ENCODE measurements around the gene SHH.
"Not testable (repeated sequence)": the region's sequence is repeated elsewhere in the genome, so short reads cannot be mapped to it uniquely, and the experiment has no call there.

The SHH gene

DNA sequence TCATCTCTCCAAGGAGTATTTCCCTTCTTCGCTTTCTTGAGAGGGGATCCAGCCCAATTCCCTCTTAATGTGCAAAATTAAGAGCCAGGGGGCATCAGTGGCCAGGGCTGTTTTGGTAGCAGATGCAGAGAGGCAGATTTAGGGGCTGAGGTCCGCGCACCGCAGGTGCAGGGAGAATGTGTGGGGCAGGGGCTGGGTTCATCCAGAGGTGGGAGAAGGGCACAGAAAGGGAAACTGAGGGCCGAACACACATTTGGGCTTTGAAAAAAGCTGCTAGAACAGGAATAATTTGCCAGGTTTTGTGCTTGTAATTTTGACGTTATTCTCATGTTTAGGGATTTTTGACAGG is 6.5 kb upstream of the SHH start:
- no peak for TF ChIP-seq POLR2A (IDR thresholded peaks at IDR 0.05; ENCODE audit: low read depth, low read length)
- FAIRE-seq (no peak), DNase-seq (ENCODE audit: insufficient read length, low spot score) (no peak)

DNA sequence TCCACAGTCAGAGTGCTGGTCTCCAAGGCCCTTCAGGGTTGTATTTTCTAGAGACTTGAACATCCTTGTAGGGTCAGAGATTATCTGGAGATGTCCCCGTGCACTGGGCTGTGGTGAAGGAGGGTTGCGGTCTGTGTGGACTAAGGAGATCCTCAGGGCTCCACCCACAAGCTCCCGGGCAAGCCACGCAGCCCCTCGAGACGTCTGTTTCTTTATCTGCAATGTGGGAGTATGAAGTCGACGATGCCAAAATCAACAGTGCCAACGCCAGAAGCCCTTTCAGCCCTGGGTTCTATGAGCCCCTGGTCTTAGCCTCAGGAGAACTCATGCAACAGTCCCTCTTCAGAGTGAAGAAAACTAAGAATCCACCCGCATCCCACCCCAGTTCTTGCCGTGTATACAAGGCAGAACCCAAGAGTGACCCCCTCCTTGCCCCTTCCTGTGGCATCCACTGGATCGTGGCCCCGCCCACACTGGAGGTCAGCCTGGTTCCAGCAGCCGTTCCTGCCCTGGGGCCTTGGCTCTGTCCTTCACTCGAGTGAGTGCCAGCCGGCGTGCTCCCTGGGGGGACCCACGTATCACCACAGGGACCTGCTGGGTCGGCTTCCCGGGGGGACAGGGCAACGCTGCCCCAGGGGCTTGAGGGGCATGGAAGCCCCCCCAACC is 6.0 kb upstream of the SHH start:
- no peak for FAIRE-seq

DNA sequence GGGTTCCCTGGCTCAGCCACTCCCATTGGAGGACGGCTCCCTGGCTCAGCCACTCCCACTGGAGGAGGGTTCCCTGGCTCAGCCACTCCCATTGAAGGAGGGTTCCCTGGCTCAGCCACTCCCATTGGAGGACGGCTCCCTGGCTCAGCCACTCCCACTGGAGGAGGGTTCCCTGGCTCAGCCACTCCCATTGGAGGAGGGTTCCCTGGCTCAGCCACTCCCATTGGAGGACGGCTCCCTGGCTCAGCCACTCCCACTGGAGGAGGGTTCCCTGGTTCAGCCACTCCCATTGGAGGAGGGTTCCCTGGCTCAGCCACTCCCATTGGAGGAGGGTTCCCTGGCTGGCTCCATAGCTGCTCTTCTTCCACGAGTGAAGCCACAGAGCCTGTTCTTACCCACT is 5.3 kb upstream of the SHH start:
- FAIRE-seq; DNase-seq (ENCODE audit: insufficient read length, low spot score): not testable (repeated sequence)

More for the DNA sequence above, 6.0 kb upstream of the SHH start:
- TF ChIP-seq POLR2A (IDR thresholded peaks at IDR 0.05; ENCODE audit: low read depth, low read length) = no peak
- DNase-seq (ENCODE audit: insufficient read length, low spot score) = no peak

DNA sequence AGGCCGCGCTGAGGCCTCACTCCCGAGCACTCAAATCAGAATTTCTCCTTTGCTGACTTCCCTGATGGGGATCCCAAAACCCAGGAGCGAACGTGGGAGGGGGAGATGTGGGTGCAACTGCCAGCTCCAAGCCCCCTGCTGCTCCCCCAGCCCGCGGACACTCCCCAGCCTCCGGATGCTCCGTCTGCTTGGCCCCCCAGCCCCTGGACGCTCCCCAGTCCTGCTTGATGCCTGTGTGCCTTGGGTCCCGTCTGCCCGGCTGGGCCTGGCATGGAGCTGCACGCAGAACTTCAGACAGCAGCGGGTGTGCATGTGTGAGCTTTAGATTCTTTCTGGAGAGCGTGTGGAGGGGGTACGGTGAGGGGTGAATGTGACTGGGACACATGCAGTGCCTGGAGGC is 4.7 kb upstream of the SHH start:
- no peak for DNase-seq (ENCODE audit: insufficient read length, low spot score)
- TF ChIP-seq POLR2A (IDR thresholded peaks at IDR 0.05; ENCODE audit: low read depth, low read length) = no peak
- FAIRE-seq = no peak

DNA sequence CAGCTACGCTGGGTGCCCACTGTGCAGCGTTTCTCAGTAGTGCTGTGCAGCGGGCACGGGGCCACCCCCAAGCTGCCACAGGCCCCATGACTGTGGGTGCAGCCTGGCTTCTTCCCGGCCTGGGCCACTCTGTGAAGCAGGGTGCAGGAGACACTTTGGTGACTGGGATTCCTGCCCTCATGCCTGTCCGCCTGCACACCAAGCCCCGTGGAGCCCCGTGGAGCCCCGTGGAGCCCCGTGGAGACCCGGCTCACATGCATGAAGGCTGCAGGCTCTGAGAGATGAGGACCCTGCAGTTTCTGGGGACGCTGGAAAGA is 3.9 kb upstream of the SHH start:
- FAIRE-seq (no peak), DNase-seq (ENCODE audit: insufficient read length, low spot score) (no peak)
- TF ChIP-seq POLR2A (IDR thresholded peaks at IDR 0.05; ENCODE audit: low read depth, low read length) = no peak

DNA sequence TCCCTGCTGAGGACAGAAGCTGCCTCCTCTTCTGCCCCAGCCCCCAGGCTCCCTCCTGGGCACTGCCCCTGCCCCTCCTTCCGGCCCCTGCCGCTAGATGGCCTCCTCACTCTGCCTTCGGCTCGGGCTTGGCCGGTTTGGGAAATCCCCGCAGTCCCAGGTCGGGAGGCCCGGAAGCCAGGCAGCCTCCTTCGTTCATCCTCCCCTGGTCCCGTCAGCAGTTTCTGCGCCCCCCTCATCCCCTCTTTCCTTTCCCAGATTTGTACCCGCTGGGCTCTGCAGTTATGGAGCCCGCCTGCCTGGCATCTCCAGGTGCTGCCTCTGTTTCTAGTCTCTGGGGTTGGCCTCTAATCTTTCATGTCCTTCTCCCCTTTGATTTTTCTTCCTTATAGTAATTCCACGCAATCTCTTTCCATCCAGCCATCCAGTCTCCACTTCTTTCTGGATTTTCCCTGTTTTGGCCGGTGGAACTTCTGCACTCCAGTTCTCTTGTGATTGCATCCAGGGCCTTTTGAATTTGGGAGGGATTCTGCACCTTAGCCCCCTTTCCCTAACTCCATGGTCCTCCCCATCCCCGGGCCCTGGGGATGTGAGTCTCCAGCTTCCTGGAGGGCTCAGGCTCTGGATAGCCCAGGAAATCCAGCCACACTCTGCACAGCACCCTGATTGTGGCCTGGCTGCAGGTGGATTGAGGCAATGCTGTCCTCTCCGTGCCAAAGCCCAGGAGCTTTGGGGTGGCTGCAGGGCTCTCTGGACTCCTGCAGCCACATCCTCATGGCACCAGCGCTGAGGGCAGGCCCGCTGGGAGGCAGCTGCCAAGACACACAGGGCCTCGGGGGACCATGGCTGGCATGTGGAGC is 3.3 kb upstream of the SHH start:
- DNase-seq (ENCODE audit: insufficient read length, low spot score) (peak; percentile 93), FAIRE-seq (no peak)
- no peak for TF ChIP-seq POLR2A (IDR thresholded peaks at IDR 0.05; ENCODE audit: low read depth, low read length)

DNA sequence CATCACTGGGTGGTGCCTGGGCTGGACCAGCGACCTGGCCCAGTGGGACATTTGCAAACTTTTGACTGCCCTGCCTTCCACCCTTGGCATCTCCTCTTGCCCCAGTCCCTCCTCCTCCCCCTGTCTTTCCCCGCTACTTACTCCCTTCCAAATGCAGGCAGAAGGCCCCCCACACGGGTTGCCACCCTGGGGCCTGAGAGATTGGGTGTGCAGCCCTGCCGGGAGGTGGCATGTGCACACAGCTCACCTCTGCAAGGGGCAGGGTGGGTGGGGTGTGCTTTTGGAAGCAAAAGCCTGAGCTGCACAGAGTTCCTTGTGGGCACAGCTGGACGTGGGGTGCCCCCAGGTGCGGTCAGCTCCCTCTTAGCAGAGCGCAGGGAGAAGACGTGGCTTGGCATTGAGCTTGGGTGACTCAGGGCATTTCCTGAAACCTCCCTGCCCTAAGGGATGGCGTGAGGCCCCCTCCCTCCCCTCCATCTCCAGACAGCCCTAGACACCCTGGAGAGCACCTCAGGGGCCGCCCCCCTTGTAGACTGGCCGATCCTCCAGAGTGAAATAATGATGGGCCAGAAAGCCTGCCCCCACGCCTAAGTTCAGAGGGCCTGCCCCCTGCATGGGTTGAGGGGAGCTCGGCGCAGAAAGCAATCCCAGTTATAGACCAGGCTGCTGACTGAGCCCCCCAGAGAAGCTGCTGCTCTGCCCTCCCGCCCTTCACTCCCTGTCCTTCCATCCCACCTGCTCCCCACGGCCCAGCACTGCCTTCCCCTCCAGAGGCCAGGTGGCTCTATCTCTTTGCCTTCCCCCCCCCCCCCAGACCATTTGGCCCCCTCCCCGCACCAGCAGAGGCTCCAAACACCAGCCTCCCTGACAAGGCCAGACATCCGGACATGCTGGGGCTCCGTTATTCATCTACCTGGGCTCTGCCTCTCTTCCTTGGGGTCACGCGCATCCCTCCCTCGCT is 2.3 kb upstream of the SHH start:
- FAIRE-seq = no peak
- peak; percentile 71 for DNase-seq (ENCODE audit: insufficient read length, low spot score)
- TF ChIP-seq POLR2A (IDR thresholded peaks at IDR 0.05; ENCODE audit: low read depth, low read length) = no peak

DNA sequence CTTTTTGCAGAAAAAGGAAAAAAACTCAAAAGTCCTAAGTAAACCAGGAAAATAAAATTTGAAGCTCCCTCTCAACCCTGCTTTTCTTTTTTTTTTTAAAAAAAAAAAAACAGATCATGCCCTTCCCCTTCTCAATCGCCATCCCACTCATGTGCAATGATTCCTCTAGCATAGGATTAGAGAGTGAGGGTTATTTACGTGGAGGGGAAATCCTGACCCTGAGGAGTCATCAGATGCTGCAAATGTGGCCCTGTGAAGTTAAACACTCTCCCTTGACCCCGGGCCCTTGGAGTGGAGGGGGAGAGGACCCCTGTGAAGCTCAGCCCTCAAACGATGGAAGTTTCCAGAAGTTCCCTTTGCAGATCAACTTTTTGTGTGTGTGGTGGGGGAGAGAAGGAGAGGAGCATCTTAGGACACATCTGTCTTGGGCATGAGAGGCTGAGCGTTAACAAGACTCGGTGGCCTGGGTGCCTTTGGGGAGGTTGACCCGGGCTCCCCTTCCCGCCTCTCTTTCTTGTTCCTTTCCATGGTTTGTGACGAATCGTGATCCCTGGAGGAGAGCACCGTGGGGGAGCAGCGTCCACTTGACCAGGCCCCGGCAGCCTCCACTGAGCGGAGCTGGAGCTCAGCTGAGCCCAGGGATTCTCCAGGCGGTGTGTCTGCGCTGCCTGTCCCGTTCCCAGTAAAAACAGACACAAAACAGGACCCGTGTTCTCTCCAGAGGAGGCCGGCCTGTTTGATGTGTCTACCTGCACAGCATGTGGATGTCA is 1.5 kb upstream of the SHH start:
- no peak for TF ChIP-seq POLR2A (IDR thresholded peaks at IDR 0.05; ENCODE audit: low read depth, low read length)
- FAIRE-seq = no peak
- DNase-seq (ENCODE audit: insufficient read length, low spot score) = no peak

DNA sequence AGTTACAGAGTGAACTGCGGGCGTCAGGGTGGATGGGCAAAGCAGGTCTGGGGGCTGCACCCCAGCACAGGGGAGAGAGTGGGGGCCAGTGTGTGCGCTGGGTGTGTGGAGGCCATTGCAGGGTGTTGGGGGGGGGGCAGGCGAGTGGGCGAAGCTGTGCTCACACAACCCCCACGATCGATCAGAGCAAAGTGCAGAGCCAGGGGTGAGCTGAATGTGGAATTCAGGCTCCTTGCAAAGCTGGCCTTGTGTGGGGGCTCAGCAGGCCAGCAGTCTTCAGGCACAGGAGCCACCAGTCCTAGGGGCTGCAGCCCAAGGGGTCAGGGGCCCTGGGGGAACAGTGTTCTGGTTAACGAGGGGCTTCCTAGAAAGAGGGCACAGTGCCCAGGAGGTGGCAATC is 862 bp upstream of the SHH start:
- TF ChIP-seq POLR2A (IDR thresholded peaks at IDR 0.05; ENCODE audit: low read depth, low read length) = no peak
- DNase-seq (ENCODE audit: insufficient read length, low spot score) (no peak), FAIRE-seq (no peak)

DNA sequence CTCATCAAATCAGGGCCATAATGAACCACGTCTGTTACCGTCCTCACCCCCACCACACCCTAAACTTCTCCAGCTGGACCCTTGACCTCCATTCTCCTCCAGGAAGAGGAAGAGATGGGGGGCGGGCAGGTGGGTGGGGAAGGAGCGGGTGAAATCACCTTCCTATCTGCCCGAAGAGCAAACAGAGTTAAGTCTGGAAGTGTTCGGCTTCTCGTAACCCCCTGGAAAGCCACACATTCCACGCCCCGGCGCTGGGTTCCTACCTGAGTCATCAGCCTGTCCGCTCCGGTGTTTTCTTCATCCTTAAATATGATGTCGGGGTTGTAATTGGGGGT is 736 bp downstream of the SHH start:
- FAIRE-seq = no peak
- no peak for DNase-seq (ENCODE audit: insufficient read length, low spot score)
- no peak for TF ChIP-seq POLR2A (IDR thresholded peaks at IDR 0.05; ENCODE audit: low read depth, low read length)

DNA sequence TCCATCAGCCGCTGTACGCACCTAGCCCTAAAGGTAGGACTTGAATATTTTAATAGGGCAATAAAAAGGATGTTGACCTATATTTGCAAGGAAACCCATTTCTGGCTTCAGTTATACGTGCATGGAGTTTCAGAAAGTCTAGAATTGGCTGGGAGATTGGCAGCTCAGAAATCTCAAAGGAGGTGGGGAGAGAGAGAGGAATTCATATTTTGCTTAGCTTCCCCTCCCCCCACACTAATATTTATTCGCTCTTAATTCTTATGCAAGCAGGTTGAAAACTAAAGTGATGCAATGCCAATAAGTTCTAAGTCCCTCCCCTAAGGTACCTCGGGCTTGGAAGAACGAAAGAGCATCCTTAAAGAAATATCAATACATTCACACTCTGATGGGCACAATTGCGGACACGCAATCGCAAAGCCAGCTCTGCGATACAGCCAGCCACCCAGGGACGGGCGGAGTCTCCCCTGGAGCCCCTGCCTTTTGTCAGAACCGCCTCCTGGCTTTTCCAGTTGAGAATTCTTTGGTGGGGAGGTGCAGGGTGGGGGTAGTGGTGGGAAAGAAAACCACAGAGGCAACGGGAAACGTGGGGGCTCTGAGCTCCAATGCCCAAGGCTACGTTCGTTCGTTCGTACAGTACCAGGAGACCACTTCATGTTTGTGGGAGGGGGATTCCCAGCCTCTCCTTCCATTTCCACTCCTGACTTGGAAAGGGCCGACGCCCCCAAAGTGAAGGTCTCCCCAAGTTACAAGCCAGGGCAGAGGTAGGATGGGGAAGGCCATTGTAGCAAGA is 1.3 kb downstream of the SHH start:
- TF ChIP-seq POLR2A (IDR thresholded peaks at IDR 0.05; ENCODE audit: low read depth, low read length) = no peak
- DNase-seq (ENCODE audit: insufficient read length, low spot score) = no peak
- no peak for FAIRE-seq

DNA sequence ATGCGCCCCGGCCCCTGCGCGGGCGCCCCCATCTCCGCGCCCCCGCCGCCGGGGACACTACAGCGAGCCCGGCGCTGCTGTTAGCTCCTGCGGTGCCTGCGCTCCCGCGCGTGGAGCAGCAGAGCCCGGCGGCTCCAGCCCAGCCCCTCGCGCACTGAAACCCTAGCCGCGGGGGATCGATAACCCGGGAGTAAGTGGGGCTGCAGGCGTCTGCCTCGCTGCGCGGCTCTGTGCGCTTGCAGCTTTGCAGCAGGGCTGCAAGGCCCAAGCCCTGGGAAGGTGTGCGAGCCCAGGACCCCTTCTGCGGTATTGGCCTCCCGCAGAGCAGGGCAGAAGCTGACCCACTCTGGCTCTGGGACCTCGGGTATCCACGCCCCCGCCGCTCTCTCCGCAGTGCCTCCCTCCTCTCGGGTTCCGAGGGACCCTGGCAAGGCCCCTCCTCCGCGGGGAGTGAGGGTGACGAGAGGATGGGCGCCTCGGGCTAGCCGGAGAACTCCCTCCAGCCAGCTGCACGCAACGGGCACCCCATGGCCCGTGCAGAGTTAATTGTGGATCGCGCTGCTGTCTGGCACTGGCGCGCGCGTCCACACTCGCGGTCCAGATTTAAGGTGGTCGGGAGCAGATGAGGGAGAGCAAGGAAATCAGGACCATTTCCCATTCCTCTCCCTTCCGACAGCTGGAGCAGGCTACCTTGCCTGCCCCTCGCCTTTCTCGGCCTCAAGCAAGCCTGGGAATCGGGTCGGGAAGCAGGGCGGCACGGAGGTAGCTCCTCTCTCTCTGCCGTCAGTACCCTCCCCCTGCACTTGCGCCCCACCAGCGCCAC is 2.1 kb downstream of the SHH start:
- no peak for FAIRE-seq
- no peak for TF ChIP-seq POLR2A (IDR thresholded peaks at IDR 0.05; ENCODE audit: low read depth, low read length)
- no peak for DNase-seq (ENCODE audit: insufficient read length, low spot score)

Measured in H54 (cell line).